Activated CD4-positive, CD25-positive, alpha-beta regulatory T cell treated with anti-CD3 and anti-CD28 coated beads, Interleukin-2, amount 50 U/mL, for 72 hours (primary cell): ENCODE measurements around the gene PPIP5K2.
"Not testable (repeated sequence)": the region's sequence is repeated elsewhere in the genome, so short reads cannot be mapped to it uniquely, and the experiment has no call there.

Source experiments
- DNase-seq: peaks from one replicate; pipeline ENCODE4 v3.0.0; 2021

Gene PPIP5K2

DNA sequence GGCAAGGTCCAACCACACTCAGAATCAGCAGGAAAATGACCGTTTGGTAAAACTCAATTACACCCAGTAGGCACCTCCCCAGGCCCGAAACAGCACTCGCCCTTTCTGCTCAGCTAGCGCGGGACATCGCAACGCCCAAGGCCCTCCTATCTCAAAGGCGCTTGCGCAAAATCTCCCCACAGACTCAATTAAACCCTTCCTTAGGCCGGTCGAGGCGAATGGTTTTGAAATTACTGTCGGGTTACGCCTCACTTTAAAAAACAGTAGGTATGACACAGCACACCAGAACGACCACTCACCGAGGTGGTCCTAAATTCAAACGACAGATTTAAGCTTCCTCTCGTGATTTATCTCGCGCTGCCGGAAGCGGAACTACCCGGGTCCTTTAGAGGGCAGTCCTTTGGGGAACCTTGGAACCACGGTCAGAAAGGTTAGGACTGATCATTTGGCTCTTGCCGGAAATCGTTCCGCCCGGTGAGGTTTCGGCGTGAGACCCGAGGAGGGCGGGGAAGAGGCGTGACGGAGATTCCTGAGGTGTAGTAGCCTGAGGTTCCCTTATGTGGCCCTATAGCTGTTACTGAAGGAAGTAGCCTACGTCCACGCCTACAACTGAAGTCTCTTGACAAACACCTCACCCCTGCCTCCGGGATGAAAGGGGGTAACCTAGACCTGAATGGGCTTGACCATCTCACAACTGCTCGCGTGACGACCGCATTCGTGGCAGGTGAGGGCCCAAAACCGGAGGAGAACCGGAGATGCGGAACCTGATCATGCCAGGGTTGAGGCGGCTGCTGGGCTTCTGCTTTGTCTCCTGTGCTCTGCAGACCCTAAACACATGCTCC, at the start of gene PPIP5K2, which contains the start of gene GIN1:
PPIP5K2 (plus strand) TSS at position 537 of the 842 bp plus-strand sequence. CDS start 9,289 bp downstream, outside the sequence.
GIN1 (minus strand) TSS at position 374 of the 842 bp plus-strand sequence. CDS start 11,431 bp downstream, outside the sequence.
- peak; percentile 92 for DNase-seq

DNA sequence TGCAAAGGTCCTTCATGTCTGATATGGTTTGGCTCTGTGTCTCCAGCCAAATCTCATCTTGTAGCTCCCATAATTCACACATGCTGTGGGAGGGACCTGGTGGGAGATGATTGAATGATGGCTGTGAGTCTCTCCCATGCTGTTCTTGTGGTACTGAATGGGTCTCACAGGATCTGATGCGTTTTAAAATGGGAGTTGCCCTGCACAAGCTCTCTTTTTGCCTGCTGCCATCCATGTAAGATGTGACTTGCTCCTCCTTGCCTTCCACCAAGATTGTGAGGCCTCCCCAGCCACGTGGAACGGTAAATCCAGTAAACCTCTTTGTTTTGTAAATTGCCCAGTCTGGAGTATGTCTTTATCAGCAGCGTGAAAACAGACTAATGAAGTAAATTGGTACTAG, 46.6 kb upstream of the PPIP5K2 start:
- DNase-seq: not testable (repeated sequence)

DNA sequence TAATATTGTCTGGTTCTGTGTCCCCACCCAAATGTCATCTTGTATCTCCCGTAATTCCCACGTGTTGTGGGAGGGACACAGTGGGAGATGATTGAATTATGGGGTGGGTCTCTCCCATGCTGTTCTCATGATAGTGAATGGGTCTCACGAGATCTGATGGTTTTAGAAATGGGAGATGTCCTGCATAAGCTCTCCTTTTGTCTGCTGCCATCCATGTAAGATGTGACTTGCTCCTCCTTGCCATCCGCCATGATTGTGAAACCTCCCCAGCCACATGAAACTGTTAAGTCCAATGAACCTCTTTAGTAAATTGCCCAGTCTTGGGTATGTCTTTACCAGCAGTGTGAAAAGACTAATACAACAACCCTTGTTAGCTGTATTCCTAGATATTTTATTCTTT, 44.7 kb upstream of the PPIP5K2 start:
- no peak for DNase-seq

- DNase-seq: no peak
These were observed 40.3 kb upstream of the PPIP5K2 start for GRCh38 chr5:103079796-103080195.

GRCh38 chr5:103086547-103086946, 33.6 kb upstream of the PPIP5K2 start:
- DNase-seq: no peak

GRCh38 chr5:103089272-103089671, 30.8 kb upstream of the PPIP5K2 start:
- DNase-seq: no peak

DNA sequence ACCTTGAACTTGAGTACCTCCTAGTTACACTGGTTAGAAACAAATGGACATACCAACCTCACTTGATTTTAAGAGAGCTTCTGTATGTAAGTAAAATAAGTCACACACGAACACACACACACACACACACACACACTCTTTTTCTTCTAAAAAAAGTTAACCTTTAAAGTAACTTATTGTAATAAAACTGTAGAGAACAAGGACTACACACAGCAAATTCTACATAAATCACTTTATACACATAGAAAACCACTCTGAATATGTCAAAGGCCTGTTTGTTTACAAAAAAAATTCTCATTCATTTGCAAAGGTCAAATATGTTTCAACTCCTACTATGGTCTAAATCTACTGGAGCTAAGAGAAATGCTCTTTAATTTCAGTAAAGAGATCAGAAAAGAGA, 29.3 kb upstream of the PPIP5K2 start:
- no peak for DNase-seq

DNA sequence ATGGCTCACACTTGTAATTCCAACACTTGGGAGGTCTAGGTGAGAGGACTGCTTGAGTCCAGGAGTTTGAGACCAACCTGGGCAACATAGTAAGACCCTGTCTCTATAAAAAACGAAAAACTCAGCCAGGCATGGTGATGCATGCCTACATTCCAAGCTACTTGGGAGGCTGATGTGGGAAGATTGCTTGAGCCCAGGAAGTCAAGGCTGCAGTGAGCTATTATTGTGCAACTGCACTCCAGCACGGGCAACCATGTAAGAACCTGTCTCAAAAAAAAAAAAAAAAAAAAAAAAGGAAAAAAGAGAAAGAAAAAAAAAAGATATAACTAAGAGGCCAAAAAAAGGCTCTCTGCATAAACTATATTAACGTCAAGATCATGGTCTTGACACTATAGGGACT, 27.4 kb upstream of the PPIP5K2 start:
- no peak for DNase-seq

DNA sequence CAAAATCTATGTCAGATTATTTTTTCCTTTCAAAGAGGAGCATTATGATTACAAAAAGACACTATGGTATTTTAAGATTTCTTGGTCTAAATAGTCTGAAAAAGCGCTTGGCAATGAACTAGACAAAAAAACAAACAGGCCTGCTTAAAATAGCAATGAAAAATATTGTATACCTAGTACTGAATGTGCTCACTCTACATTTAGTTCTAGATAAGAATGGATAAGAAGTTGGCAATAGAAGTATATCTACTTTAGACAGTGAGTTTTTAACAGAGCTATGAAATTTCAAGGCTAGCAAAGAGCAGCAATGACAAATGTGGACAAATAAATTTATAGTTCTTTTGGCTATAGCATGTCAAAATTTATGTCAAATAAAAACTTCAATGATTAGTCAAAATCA, 26.4 kb upstream of the PPIP5K2 start:
- no peak for DNase-seq

DNA sequence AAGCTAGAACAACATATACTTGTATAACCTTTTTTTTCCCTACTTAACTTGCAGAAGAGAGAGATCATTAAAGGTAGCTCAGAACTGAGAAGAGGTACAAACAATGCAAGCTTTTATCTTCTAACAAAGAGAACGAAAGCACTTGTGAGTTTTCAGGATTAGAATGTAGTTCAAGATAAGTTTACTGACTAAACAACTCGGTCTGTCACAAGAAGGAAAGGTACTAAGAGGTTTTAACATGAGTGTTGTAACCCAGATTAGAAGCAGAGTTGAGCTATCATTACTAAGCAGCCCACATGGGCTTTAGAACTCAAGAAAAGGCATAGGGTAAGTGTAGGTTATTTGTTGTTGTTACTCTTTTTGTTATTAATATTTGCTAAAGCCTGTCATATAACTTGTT, 25.4 kb upstream of the PPIP5K2 start:
- no peak for DNase-seq

GRCh38 chr5:103098993-103099392, 21.1 kb upstream of the PPIP5K2 start:
- no peak for DNase-seq

GRCh38 chr5:103101079-103101750, 18.9 kb upstream of the PPIP5K2 start:
- DNase-seq: no peak

GRCh38 chr5:103102234-103102633, 17.9 kb upstream of the PPIP5K2 start:
- no peak for DNase-seq

GRCh38 chr5:103108086-103108485, 12.0 kb upstream of the PPIP5K2 start:
- no peak for DNase-seq

DNA sequence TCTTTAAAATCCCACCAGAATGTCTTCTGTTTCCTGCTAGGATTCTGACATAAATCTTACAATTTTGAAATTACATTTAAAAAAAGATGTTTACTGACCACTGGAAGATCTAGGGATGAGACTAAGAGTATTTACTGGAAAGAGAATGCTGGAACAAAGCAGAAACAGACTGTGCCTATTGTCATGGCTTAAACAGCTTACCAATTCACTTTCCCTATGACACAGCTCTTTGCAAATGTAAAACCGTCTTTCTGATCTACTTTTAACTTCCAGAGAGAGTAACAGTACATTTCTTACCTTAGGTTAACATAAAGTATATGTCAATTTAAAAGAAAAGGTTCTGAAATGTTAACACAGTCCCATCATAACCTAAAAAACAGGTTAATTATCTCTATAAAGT, 10.8 kb upstream of the PPIP5K2 start:
- DNase-seq: no peak

- no peak for DNase-seq
These were observed 9.7 kb upstream of the PPIP5K2 start for GRCh38 chr5:103110403-103110802.

DNA sequence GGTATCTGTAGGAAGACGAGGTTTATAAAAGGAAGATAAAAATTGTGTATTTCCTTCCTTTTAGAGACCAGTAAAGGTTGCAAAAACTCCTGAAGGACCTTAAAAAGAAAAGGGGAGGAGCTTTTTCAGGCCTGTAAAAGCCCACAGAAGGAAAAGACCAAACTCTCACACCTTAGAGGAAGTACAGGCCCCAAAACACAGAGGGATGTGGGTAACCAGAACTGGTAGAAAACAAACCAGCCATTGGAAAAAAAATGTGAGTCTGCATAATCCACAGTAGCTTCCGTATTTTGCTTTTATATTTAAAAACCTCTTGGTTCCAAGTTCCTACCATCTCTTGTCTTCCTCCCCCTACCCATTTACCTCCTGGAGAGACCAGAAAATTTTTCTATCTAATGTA, 8.6 kb upstream of the PPIP5K2 start:
- DNase-seq: no peak

GRCh38 chr5:103112910-103113309, 7.2 kb upstream of the PPIP5K2 start:
- DNase-seq: no peak

DNA sequence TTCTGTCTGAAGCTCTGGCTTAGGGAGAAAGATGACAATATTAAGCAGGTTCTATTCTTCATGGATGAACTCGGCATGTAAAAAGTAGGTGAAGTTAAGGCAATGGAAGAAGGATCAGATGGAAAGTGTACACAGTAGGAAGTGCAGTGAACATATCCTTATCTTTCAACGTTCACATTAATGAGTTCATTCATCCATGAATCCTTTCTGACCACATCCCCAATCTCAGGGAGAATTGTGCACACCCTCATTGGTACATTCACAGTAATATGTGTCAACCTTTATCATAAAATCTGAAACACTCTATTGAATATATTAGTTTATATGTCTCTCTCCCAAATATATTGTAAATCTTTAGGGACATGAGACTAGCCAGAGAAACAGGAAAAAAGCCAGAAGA, 5.7 kb upstream of the PPIP5K2 start:
- no peak for DNase-seq

- no peak for DNase-seq
These were observed 2.6 kb upstream of the PPIP5K2 start for GRCh38 chr5:103117471-103117991.

DNA sequence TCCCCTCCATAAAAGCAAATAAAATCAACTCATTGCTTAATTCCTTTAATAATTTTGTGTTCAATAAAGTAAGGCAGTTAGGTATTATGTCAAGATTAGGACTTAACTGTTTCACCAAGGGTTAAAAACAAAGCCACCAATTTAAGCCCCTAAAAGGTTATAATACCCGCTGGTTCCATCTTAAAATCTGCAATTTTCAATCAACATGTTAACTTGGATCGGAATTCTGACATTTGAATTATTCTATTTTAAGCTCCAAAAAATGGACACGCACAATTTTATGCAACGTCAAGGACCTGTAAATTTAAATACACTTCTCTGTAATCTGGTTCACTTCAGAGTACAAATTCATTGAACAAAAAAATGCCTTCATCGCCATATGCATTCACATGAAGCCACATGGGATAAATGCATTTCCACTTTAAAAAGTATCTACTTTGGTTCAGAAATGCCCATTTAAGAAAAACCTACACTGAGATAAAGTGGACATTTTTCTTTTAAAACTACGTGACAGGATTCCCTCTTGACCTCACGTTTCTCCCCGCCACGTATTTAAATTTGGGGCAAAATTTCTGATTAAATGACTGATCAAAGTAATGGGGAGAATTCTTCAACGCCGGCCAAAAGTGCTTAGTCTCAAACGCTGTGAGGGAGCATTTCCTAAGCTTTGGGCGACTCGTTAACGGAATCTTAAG, 884 bp upstream of the PPIP5K2 start:
- no peak for DNase-seq

DNA sequence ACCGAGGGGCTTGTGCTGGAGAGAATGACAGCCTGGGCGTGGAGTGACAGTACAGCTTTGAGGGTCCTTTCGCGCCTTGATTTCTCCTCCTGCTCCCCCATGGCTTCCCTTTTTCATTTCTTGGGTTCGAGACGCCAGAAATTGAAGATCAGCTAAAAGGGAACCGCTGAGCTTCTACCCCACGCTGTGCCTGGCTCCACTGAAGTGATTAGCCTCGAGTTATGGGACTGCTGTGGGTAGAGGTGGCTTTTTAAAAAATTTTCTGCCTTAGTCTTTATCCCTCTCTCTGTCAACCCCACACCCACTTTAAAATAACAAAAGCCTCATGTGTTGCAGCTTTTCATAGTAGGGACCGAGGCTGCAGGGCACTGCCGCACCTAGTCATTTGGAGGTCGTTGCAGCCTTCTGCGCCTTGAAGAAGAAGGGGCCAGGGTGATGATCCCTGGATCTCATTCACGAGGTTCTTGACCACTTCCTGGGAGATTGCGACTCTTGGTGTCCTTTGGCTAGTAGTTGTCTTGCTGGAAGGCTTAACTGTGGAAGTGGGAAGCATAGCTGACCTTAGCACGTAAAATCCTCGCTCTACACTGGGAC, 603 bp downstream of the PPIP5K2 start:
- no peak for DNase-seq

GRCh38 chr5:103122242-103122641, 2.1 kb downstream of the PPIP5K2 start:
- no peak for DNase-seq
